Liver (tissue), 3 donors: ENCODE measurements around the gene POLN.

Experiments
- ATF3 ChIP-seq: IDR thresholded peaks from 2 replicates; pipeline ENCODE4 v1.6.1; 2016; ENCODE audit warnings: antibody characterized with exemption
- CTCF ChIP-seq: fragments of 150-350 bp; IDR thresholded peaks from 2 replicates; pipeline ENCODE4 v1.5.1; 2017; ENCODE audit warnings: improper control_type of control experiment, low read depth, low read length; ENCODE audit not compliant: missing input control
- FOXA1 ChIP-seq: IDR thresholded peaks from 2 replicates; pipeline ENCODE4 v1.6.1; 2016; ENCODE audit warnings: antibody characterized with exemption
- GABPA ChIP-seq, 2 donors: IDR thresholded peaks in 1 of 2; conservative IDR thresholded peaks in 1 of 2; 2 replicates each; pipeline ENCODE4 v1.6.1; 2016; ENCODE audit warnings: antibody characterized with exemption in 2 of 2, mild to moderate bottlenecking in 1 of 2, moderate library complexity in 1 of 2
- HNF4G ChIP-seq: IDR thresholded peaks from 2 replicates; pipeline ENCODE4 v1.6.1; 2016; ENCODE audit warnings: antibody characterized with exemption
- JUND ChIP-seq, 2 donors: IDR thresholded peaks; 2 replicates each; pipeline ENCODE4 v1.6.1; 2016; ENCODE audit warnings: antibody characterized with exemption in 2 of 2
- MAX ChIP-seq: IDR thresholded peaks from 2 replicates; pipeline ENCODE4 v1.6.1; 2016; ENCODE audit warnings: antibody characterized with exemption
- RAD21 ChIP-seq, 2 donors: IDR thresholded peaks; 2 replicates each; pipeline ENCODE4 v1.6.1; 2016; ENCODE audit warnings: antibody characterized with exemption in 2 of 2, mild to moderate bottlenecking in 2 of 2
- REST ChIP-seq: IDR thresholded peaks from 2 replicates; pipeline ENCODE4 v1.6.1; 2016; ENCODE audit warnings: antibody characterized with exemption, mild to moderate bottlenecking
- TAF1 ChIP-seq: conservative IDR thresholded peaks from 2 replicates; pipeline ENCODE4 v1.6.1; 2016; ENCODE audit warnings: antibody characterized with exemption, mild to moderate bottlenecking
- YY1 ChIP-seq: IDR thresholded peaks from 2 replicates; pipeline ENCODE4 v1.6.1; 2016; ENCODE audit warnings: antibody characterized with exemption, mild to moderate bottlenecking
- ZBTB33 ChIP-seq: IDR thresholded peaks from 2 replicates; pipeline ENCODE4 v1.6.1; 2016; ENCODE audit warnings: antibody characterized with exemption
- donor health status: healthy.
- donor health status: healthy.

- TF ChIP-seq REST (no peak), MAX (no peak), CTCF (no peak), JUND (IDR thresholded peaks at IDR 0.05) (no peak), YY1 (no peak), GABPA (IDR thresholded peaks at IDR 0.05 in 1 of 2, conservative IDR thresholded peaks at IDR 0.05 in 1 of 2) (no peak), FOXA1 (no peak), TAF1 (no peak), ZBTB33 (no peak), HNF4G (no peak), RAD21 (IDR thresholded peaks at IDR 0.05) (no peak), ATF3 (no peak)
Observed at GRCh38 chr4:2103843-2104547, 137.9 kb downstream of the POLN start.
